Measurements from ENCODE around the gene MCC.

Gene MCC

DNA sequence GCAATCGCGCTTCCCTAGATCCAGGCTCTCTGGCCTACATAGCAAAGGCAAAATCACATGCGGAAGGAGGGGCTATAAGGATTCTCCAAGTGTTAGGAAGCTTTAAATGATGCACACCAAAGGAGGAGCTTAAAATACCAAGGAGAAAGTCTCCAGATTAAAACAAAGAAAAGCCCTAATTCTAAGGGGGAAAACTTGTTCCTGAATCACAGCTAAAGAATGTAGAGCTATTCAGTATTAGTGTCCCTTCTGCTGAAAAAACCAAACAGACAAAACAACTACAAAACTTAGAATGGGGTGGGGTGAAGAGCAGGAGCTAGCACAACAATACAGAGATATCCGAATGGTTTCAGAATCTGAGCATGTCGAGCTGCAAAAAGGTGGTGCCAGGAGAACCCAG is 297.9 kb downstream of the MCC start:
- DNase-seq (ENCODE audit: low spot score): no peak
- TF ChIP-seq, protein P1, sequence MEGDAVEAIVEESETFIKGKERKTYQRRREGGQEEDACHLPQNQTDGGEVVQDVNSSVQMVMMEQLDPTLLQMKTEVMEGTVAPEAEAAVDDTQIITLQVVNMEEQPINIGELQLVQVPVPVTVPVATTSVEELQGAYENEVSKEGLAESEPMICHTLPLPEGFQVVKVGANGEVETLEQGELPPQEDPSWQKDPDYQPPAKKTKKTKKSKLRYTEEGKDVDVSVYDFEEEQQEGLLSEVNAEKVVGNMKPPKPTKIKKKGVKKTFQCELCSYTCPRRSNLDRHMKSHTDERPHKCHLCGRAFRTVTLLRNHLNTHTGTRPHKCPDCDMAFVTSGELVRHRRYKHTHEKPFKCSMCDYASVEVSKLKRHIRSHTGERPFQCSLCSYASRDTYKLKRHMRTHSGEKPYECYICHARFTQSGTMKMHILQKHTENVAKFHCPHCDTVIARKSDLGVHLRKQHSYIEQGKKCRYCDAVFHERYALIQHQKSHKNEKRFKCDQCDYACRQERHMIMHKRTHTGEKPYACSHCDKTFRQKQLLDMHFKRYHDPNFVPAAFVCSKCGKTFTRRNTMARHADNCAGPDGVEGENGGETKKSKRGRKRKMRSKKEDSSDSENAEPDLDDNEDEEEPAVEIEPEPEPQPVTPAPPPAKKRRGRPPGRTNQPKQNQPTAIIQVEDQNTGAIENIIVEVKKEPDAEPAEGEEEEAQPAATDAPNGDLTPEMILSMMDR (IDR thresholded peaks at IDR 0.05; ENCODE audit: borderline replicate concordance, control extremely low read depth, extremely low read depth, insufficient read depth, missing control alignments): no peak
- in situ Hi-C loops (cut with MboI; ENCODE audit: low sequenced_read_pairs, unreplicated experiment): no loop called here

DNA sequence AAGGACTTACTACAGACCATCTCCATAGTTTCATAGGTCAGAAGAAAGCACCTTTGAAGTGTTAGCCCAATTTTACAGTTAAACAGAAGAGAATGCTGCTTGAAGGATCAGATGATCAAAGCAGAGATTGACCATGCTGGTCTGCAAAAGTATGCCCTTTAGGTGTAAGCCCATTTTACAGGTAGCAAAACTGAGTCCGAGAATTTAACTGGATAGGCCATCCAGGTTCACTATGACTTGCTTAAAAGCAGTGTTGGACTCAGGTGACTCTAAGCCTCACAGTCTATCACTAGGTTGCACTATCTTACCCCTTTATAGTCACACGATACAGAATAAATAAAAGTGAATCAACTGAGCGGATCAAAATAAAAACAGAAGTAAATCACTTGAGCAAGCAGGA is 299.0 kb downstream of the MCC start:
- in situ Hi-C loops (cut with MboI; ENCODE audit: low sequenced_read_pairs, unreplicated experiment): no loop called here
- TF ChIP-seq, protein P1 (IDR thresholded peaks at IDR 0.05; ENCODE audit: borderline replicate concordance, control extremely low read depth, extremely low read depth, insufficient read depth, missing control alignments): no peak
- DNase-seq (ENCODE audit: low spot score): no peak

DNA sequence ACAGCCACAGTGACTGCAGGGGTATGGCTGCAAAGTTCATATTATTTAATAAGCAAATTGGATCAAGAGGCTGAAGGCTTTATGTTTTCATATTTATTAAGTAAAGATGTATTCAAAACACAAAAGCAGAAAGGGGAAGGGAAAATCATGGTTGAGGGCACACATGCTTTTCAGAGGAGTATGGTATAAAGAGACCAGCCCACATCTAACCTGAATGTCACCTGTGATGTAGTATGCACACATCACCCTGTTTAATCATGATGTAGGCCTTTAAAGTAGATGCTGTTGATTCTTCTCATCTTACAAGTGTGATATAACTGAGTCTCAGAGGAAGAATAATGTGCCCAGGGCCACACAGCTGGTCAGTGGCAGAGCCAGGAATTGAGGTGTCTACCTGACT is 299.8 kb downstream of the MCC start:
- DNase-seq (ENCODE audit: low spot score): no peak

GRCh38 chr5:113187906-113188305 is 300.3 kb downstream of the MCC start:
- no peak for DNase-seq (ENCODE audit: low spot score)
- TF ChIP-seq, protein P1 (IDR thresholded peaks at IDR 0.05; ENCODE audit: borderline replicate concordance, control extremely low read depth, extremely low read depth, insufficient read depth, missing control alignments): no peak
- in situ Hi-C loops (cut with MboI; ENCODE audit: low sequenced_read_pairs, unreplicated experiment): no loop called here

More for the DNA sequence above, 299.8 kb downstream of the MCC start:
- TF ChIP-seq, protein P1 (IDR thresholded peaks at IDR 0.05; ENCODE audit: borderline replicate concordance, control extremely low read depth, extremely low read depth, insufficient read depth, missing control alignments): no peak
- in situ Hi-C loops (cut with MboI; ENCODE audit: low sequenced_read_pairs, unreplicated experiment): no loop called here

DNA sequence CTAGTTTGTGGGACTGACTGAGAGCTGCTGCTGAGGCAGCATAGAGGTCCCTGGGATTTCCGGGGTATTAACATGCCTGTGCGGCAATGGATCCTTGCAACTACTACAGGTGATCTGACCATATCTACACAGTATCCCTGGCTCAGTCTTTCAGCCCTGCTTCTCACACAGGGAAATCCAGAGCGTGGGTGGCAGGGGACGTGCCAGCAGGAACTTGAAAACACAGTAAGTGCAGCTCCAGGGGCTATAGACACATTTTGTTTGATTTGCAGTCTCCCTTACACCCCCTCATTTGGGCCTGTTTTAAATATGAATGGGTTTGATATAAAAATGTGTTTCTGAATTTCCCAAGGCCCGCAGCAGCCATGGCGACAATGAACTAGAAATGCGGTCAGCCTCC is 302.2 kb downstream of the MCC start:
- no peak for DNase-seq (ENCODE audit: low spot score)
- in situ Hi-C loops (cut with MboI; ENCODE audit: low sequenced_read_pairs, unreplicated experiment): no loop called here
- TF ChIP-seq, protein P1 (IDR thresholded peaks at IDR 0.05; ENCODE audit: borderline replicate concordance, control extremely low read depth, extremely low read depth, insufficient read depth, missing control alignments): no peak

DNA sequence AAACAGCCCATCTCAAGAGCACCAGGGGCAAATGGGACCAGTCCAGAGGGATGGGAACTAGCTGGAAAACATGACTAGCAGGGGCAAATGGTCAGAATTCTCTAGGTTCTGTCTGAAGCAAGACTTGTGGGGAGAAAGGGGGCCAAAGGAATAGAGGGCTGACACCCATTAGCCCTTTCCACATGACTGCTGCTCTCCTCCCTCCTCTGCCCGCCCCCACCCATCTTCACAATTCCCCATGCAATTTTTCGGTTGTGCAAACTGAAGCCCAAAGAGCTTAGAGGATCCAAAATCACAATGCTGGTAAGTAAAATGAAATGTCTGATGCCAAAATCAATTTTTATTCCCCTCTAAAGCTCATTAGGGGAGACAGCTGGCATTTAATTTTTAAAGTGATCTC is 304.6 kb downstream of the MCC start:
- DNase-seq (ENCODE audit: low spot score): no peak
- TF ChIP-seq, protein P1 (IDR thresholded peaks at IDR 0.05; ENCODE audit: borderline replicate concordance, control extremely low read depth, extremely low read depth, insufficient read depth, missing control alignments): no peak
- in situ Hi-C loops (cut with MboI; ENCODE audit: low sequenced_read_pairs, unreplicated experiment): no loop called here

Data from GM13976 (cell line).